Measurements from ENCODE around the gene MYL2. TPM values are rescaled to one million over a fixed set of nuclear protein-coding genes. Genes with fewer than 3 reads are reported as not detected.

The MYL2 gene
- total RNA-seq, 1 donor = not detected

DNA sequence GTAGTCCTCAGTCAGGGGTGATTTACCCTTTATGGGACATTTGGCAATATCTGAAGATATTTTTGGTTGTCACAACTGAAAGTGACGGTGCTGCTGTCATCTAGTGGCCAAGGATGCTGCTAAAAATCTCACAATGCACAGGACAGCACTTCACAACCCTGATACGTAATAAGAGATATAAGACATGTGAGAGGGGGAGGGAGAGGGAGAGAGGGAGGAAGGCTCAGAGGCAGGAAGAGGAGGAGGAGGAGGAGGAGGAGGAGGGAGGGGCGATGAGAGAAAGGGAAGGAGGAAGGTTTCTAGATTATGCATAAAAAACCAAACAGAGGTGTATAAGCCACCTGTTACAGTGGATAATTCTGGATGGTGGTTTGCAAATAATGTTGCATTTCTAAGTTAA, 14.3 kb downstream of the MYL2 start:
- no peak overlapping the region for H3K4me3 ChIP-seq (ENCODE audit: low read depth, low read length)
- TF ChIP-seq, protein P1, sequence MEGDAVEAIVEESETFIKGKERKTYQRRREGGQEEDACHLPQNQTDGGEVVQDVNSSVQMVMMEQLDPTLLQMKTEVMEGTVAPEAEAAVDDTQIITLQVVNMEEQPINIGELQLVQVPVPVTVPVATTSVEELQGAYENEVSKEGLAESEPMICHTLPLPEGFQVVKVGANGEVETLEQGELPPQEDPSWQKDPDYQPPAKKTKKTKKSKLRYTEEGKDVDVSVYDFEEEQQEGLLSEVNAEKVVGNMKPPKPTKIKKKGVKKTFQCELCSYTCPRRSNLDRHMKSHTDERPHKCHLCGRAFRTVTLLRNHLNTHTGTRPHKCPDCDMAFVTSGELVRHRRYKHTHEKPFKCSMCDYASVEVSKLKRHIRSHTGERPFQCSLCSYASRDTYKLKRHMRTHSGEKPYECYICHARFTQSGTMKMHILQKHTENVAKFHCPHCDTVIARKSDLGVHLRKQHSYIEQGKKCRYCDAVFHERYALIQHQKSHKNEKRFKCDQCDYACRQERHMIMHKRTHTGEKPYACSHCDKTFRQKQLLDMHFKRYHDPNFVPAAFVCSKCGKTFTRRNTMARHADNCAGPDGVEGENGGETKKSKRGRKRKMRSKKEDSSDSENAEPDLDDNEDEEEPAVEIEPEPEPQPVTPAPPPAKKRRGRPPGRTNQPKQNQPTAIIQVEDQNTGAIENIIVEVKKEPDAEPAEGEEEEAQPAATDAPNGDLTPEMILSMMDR (IDR thresholded peaks at IDR 0.05; ENCODE audit: insufficient read depth, low read depth, low read length) = no peak
- DNase-seq (ENCODE audit: low read depth) = no peak

DNA sequence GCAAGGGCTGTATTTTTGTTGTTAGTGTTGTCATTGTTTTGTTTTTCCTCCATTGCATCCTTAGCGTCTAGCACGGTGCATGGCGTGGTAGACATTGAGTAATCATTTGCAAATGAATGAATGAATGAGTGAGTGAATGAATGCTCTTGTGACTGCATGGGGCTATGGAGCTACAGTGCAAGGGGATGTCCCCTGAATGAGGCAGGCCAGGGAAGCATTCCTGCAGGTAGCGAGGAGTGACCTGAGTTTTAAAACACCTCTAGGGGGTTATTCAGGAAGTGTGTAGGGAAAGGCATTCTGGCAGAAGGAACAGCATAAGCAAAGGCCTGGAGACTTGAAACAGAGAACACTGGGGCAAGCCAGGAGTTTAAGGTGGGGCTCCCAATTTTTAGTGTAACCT, 16.9 kb downstream of the MYL2 start:
- H3K4me3 ChIP-seq (ENCODE audit: low read depth, low read length) = no peak overlapping the region
- TF ChIP-seq, protein P1 (IDR thresholded peaks at IDR 0.05; ENCODE audit: insufficient read depth, low read depth, low read length) = no peak
- DNase-seq (ENCODE audit: low read depth) = no peak

DNA sequence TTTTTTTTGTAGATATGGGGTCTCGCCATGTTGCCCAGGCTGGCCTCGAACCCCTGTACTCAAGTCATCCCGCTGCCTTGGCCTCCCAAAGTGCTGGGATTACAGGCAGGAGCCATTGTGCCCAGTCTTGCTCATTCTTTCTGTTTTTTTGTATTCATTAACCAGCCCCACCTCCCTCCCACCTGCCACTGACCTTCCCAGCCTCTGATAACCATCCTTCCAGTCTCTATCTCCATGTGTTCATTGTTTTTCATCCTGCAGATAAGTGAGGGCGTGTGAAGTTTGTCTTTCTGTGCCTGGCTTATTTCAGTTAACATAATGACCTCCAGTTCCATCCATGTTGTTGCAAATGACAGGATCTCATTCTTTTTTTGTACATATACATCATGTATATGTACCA, 19.0 kb downstream of the MYL2 start:
- TF ChIP-seq, protein P1 (IDR thresholded peaks at IDR 0.05; ENCODE audit: insufficient read depth, low read depth, low read length) = no peak
- no peak overlapping the region for H3K4me3 ChIP-seq (ENCODE audit: low read depth, low read length)
- no peak for DNase-seq (ENCODE audit: low read depth)

DNA sequence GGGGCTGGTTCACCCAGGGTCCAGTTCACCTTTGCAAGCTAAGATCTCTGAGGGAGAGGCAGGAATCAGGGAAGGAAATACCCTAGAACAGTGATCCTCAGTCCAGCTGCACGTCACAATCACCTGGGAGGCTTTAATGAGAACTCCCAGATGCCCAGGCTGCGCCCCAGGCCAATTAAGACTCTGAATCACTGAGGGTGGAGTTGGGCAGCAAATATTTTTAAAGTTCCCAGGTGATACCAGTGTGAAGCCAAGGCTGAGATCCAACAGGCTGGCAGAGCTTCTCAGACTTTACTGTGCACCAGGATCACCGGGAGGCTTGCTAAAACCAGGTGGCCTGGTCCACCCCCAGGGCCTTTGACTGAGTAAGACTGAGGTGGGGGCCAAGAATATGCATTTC, 23.8 kb downstream of the MYL2 start:
- TF ChIP-seq, protein P1 (IDR thresholded peaks at IDR 0.05; ENCODE audit: insufficient read depth, low read depth, low read length) = no peak
- DNase-seq (ENCODE audit: low read depth) = no peak
- H3K4me3 ChIP-seq (ENCODE audit: low read depth, low read length) = no peak overlapping the region

DNA sequence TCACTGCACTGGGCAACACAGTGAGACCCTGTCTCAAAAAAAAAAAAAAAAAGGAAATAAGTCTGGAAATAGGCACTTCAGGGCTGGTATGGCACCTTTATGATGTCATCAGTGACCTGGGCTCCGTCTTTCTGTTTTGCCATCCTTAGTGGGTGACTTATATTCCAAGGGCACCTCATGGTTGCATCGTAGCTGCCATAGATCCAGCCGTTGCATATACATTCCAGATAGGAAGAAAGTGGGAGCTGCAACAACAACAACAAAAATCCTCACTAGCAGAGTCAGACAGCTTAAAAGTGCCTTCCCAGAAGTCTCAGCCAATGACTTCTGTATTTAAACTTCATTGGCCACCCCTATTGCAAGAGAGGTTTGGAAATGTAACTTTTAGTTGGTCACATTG, 26.4 kb downstream of the MYL2 start:
- no peak overlapping the region for H3K4me3 ChIP-seq (ENCODE audit: low read depth, low read length)
- DNase-seq (ENCODE audit: low read depth) = no peak
- TF ChIP-seq, protein P1 (IDR thresholded peaks at IDR 0.05; ENCODE audit: insufficient read depth, low read depth, low read length) = no peak

DNA sequence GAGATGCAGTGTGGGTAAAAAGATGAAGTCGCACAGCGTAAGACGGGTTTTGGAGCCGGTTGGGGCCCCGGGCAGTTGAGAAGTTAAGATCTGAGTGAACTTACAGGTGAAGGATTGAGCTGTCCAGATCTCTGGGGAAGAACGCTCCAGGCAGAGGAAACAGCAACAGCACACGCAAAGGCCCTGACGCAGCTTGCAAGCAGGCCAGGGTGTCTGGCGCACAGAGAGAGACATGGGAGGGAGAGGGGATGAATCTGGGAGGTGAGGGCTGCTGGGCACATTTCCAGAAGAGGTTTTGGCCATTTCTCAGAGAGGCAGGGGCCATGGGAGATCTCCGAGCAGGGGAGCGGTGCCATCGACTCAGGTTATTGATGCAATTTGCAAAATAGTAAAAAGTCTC, 31.0 kb downstream of the MYL2 start:
- DNase-seq (ENCODE audit: low read depth) = no peak
- TF ChIP-seq, protein P1 (IDR thresholded peaks at IDR 0.05; ENCODE audit: insufficient read depth, low read depth, low read length) = no peak
- H3K4me3 ChIP-seq (ENCODE audit: low read depth, low read length) = no peak overlapping the region

DNA sequence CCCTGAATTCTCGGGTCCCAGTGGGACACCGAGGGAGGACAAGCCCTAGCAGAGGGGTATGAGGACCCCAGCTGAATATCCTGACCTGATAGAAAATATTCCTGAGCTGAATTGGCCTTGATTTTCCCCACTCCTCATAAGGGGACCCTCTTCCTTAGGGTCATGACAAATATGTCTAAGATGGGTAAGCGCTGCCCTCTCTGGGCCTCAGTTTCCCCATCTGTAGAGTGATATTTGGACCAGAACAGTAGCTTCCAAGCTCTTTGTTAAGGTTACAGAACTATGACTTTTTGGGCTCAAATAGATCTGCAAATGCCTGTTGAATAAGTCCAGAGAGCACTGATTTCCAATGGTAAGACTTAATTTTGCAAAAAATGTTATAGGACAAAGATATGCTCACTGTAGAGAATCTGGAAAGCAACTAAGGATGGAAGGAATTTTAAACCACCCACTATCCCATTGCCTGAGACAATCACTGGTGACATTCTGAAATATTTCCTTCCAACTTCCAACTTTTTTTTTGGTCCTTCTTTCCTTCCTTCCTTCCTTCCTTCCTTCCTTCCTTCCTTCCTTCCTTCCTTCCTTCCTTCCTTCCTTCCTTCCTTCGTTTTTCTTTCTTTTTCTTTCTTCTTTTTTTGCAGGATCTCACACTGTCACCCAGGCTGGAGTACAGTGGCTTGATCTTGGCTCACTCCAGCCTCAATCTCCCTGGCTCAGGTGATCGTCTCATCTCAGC, 32.0 kb downstream of the MYL2 start:
- TF ChIP-seq, protein P1 (IDR thresholded peaks at IDR 0.05; ENCODE audit: insufficient read depth, low read depth, low read length) = no peak
- no peak overlapping the region for H3K4me3 ChIP-seq (ENCODE audit: low read depth, low read length)
- no peak for DNase-seq (ENCODE audit: low read depth)
